Body of pancreas (tissue), 4 donors: ENCODE measurements around the gene PRTG.

Experiments used
- CTCF ChIP-seq, 7 experiments: fragments of 450-650 bp in 4 of 7; fragments of 200-600 bp in 3 of 7; sonication (generic) in 3 of 7; IDR thresholded peaks; one replicate each; pipeline ENCODE4 v1.5.1; 2016 to 2019; ENCODE audit warnings: antibody characterized with exemption in 7 of 7
- POLR2A ChIP-seq, 3 donors: fragments of 450-650 bp; IDR thresholded peaks; one replicate each; pipeline ENCODE4 v1.6.1; 2016; ENCODE audit warnings: antibody characterized with exemption in 3 of 3, mild to moderate bottlenecking in 2 of 3

- no peak for TF ChIP-seq POLR2A (IDR thresholded peaks at IDR 0.05)
- TF ChIP-seq CTCF (IDR thresholded peaks at IDR 0.05), result no peak
Observed at GRCh38 chr15:55740359-55740878, 2.5 kb downstream of the PRTG start.
